Measurements from ENCODE around the gene CCDC69. TPM values are rescaled to one million over a fixed set of nuclear protein-coding genes. Genes with fewer than 3 reads are reported as not detected.
"Not testable (repeated sequence)": the region's sequence is repeated elsewhere in the genome, so short reads cannot be mapped to it uniquely, and the experiment has no call there.

Gene CCDC69
- total RNA-seq, 1 donor, result 3.0 TPM

DNA sequence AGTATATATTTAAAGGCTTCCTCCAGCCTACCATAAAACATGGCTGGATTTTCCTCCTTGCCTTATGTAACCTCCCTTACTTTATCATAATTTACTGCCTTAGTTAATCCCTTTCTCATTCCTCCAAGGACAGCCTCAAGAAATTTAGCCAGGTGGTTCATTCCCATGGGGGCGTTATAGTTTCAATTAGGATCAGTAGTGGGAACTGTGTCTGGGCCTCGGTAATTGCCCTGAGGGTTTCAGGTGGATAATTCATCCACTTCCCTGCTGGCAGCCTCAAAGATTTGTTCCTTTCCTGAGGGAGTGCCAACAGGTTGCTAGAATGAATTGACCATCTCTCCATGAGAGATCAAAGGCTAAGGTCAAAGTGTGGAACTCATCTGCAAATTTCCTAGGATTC is 24.8 kb upstream of the CCDC69 start:
- H3K4me3 ChIP-seq (ENCODE audit: low read depth, low read length), result no peak overlapping the region
- no peak for DNase-seq (ENCODE audit: low read depth)
- TF ChIP-seq, protein P1, sequence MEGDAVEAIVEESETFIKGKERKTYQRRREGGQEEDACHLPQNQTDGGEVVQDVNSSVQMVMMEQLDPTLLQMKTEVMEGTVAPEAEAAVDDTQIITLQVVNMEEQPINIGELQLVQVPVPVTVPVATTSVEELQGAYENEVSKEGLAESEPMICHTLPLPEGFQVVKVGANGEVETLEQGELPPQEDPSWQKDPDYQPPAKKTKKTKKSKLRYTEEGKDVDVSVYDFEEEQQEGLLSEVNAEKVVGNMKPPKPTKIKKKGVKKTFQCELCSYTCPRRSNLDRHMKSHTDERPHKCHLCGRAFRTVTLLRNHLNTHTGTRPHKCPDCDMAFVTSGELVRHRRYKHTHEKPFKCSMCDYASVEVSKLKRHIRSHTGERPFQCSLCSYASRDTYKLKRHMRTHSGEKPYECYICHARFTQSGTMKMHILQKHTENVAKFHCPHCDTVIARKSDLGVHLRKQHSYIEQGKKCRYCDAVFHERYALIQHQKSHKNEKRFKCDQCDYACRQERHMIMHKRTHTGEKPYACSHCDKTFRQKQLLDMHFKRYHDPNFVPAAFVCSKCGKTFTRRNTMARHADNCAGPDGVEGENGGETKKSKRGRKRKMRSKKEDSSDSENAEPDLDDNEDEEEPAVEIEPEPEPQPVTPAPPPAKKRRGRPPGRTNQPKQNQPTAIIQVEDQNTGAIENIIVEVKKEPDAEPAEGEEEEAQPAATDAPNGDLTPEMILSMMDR (IDR thresholded peaks at IDR 0.05; ENCODE audit: insufficient read depth, low read depth, low read length), result no peak

DNA sequence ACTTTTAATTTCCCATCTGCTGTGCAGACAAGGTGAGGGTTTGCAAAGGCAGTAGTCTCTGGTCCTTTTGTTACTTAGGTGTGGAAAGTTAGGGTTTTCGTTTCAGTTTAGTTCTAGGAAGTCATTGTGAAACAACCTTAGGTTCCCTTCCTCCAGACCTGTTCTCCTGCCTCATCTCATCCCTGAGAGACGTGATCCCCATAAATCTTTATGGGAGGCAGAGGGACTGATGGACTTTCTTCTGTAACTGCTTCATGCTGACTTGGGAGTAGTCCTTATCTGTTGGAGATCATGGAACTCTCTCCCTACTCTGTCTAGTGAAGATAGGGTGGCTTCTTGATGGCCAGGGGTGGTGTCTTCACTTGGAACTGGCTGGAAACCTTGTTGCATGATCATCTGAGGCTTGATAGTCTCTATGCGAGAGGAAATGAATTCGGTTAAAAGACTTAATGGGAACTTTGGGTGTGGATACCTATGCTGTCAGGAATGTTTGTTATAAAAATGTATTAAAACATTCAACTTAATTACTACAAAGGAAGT is 21.9 kb upstream of the CCDC69 start:
- no peak for DNase-seq (ENCODE audit: low read depth)
- TF ChIP-seq, protein P1 (IDR thresholded peaks at IDR 0.05; ENCODE audit: insufficient read depth, low read depth, low read length), result no peak
- H3K4me3 ChIP-seq (ENCODE audit: low read depth, low read length), result no peak overlapping the region

DNA sequence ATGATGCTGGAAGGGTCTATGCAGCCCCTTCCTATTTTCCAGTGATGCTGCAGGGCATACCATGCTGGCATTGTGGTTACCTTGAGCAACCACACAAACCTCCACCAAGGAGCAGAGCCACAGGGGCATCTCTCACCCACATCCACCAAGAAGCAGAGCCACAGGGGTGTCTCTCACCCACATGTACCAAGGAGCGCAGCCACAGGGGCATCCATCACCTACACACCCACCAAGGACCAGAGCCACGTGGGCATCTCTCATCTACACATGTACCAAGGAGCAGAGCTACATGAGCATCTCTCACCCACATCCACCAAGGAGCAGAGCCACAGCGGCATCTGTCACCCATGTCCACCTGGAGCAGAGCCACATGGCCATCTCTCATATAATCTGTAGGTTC is 20.3 kb upstream of the CCDC69 start:
- no peak for DNase-seq (ENCODE audit: low read depth)
- H3K4me3 ChIP-seq (ENCODE audit: low read depth, low read length), result no peak overlapping the region
- TF ChIP-seq, protein P1 (IDR thresholded peaks at IDR 0.05; ENCODE audit: insufficient read depth, low read depth, low read length), result no peak

DNA sequence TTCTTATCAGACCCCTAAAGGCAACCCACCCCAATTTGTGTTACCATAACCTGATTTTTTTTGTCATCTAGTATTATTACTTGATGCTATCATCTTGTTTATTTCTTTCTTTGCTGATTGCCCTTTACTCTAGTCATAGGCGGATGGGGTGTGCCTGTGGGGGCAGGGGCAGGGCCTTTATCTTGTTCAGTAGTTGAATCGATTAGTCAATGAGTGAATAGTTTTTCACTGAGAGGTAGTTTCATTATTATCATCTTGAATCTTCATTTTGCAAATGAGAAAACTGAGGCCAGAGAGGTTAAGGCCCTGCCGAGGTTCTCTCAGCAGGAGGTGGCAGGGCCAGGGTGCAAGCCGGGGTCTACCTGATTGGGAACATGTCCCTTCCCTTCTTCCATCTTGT is 19.7 kb upstream of the CCDC69 start:
- H3K4me3 ChIP-seq (ENCODE audit: low read depth, low read length), result no peak overlapping the region
- DNase-seq (ENCODE audit: low read depth), result no peak
- TF ChIP-seq, protein P1 (IDR thresholded peaks at IDR 0.05; ENCODE audit: insufficient read depth, low read depth, low read length), result no peak

DNA sequence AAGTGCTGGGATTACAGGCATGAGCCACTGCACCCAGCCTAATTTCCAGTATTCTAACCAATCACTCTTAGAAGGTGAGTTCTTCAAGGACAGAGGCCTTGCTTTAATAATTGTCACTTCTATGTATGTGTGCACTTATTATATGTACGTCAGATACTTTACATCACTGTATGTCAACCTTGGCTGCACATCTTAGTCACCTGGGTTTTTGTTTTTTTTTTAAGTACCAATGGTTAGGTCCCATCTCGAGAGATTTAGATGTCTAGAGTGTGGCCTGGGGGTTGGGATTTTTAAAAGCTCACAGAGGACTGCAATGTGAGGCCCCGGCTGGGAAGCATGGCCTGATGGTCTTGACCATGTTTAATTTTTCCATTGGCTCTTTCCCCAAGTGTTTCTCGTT is 19.2 kb upstream of the CCDC69 start:
- TF ChIP-seq, protein P1 (IDR thresholded peaks at IDR 0.05; ENCODE audit: insufficient read depth, low read depth, low read length), result no peak
- DNase-seq (ENCODE audit: low read depth), result no peak
- H3K4me3 ChIP-seq (ENCODE audit: low read depth, low read length), result no peak overlapping the region

DNA sequence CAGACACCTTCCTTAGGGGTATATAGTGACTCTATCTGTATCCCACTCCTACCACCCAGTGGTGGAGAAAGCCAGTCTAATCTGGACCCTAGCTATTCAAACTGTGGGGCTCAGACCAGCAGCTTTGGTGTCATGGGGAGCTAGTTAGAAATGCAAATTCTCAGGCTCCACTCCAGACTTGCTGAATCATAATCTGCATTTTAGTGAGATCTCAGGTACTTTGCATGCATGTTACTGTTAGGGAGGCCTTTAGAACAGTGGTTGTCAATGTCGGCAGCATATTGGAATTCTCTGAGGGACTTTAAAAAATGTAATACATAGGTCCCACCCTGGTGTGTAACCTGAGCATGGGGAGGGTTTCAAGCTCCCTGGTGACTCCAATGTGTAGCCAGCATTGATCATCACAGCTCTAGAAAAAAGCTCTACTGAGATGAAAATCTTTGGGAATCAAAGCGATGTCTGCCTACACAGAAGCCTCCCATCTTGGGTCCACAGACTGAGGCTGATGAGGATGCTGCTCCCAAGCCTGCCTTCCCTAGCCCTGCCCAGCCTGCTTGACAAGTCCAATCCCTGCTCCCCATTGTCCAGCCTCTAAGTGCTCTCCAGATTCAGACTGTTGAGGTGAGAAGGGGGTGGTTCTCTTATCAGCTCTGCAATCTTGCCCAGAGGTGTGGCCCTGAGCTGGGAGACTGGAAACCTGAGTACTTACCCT is 17.2 kb upstream of the CCDC69 start:
- TF ChIP-seq, protein P1 (IDR thresholded peaks at IDR 0.05; ENCODE audit: insufficient read depth, low read depth, low read length), result no peak
- H3K4me3 ChIP-seq (ENCODE audit: low read depth, low read length), result no peak overlapping the region
- no peak for DNase-seq (ENCODE audit: low read depth)

DNA sequence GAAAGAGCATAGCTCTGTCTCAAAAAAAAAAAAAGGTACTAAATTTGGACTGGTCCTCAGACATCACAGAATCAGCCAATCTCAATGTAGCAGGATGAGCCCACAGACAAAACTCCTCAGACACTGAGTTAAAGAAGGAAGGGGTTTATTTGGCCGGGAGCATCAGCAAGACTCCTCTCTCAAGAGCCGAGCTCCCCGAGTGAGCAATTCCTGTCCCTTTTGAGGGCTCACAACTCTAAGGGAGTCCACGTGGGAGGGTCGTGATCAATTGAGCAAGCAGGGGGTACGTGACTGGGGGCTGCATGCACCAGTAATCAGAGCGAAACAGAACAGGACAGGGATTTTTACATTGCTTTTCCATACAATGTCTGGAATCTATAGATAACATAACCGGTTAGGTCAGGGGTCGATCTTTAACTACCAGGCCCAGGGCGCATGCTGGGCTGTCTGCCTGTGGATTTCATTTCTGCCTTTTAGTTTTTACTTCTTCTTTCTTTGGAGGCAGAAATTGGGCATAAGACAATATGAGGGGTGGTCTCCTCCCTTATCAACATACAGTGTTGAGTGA is 16.5 kb upstream of the CCDC69 start:
- DNase-seq (ENCODE audit: low read depth); H3K4me3 ChIP-seq (ENCODE audit: low read depth, low read length): not testable (repeated sequence)

Data from fibroblast of villous mesenchyme (primary cell).